Stimulated activated CD4-positive, alpha-beta T cell treated with anti-CD3 and anti-CD28 coated beads, Interleukin-4, amount 100 ng/mL, for 4 hours (primary cell): ENCODE results near the gene PRICKLE4.

Experiments used
- DNase-seq, 2 experiments: peaks; one replicate each; pipeline ENCODE4 v3.0.0-alpha.2; 2020

PRICKLE4 gene

GRCh38 chr6:41780551-41781365, at the start of gene PRICKLE4:
TSS of gene PRICKLE4 (plus strand) at chr6:41780782. CDS start at chr6:41783474, 2,692 bp downstream.
- DNase-seq = no peak

GRCh38 chr6:41731561-41732086, 49.0 kb upstream of the PRICKLE4 start:
- no peak for DNase-seq

GRCh38 chr6:41732149-41732548, 48.4 kb upstream of the PRICKLE4 start:
- DNase-seq = no peak

GRCh38 chr6:41732591-41733359, 47.8 kb upstream of the PRICKLE4 start:
- DNase-seq = peak; percentile 36 to 54

- no peak for DNase-seq
Measured at GRCh38 chr6:41733360-41733706, 47.2 kb upstream of the PRICKLE4 start.

GRCh38 chr6:41733707-41734665, 46.6 kb upstream of the PRICKLE4 start:
- peak; percentile 51 to 62 for DNase-seq

GRCh38 chr6:41734666-41735426, 45.7 kb upstream of the PRICKLE4 start:
- peak; percentile 65 to 66 for DNase-seq

- DNase-seq = peak; percentile 91 to 95
Measured at GRCh38 chr6:41735427-41736185, 45.0 kb upstream of the PRICKLE4 start, which contains the start of gene TFEB. TSS of gene TFEB (minus strand) at chr6:41735608. CDS start at chr6:41691213, 44,395 bp downstream.

- DNase-seq = no peak
Measured at GRCh38 chr6:41736186-41736733, 44.3 kb upstream of the PRICKLE4 start.

- DNase-seq = no peak
Measured at GRCh38 chr6:41736800-41737555, 43.6 kb upstream of the PRICKLE4 start.

GRCh38 chr6:41737591-41738130, 42.9 kb upstream of the PRICKLE4 start:
- no peak for DNase-seq

GRCh38 chr6:41739041-41739440, 41.5 kb upstream of the PRICKLE4 start:
- DNase-seq = no peak

GRCh38 chr6:41740366-41741162, 40.0 kb upstream of the PRICKLE4 start:
- no peak for DNase-seq

GRCh38 chr6:41741625-41742490, 38.7 kb upstream of the PRICKLE4 start:
- no peak for DNase-seq

- no peak for DNase-seq
Measured at GRCh38 chr6:41743406-41744235, 37.0 kb upstream of the PRICKLE4 start.

- DNase-seq = no peak
Measured at GRCh38 chr6:41744236-41744787, 36.3 kb upstream of the PRICKLE4 start.
